HG03520 (cell line): Measurements from ENCODE around the gene DNAJB8.

Experiments used
- ATAC-seq: cut with Tn5 transposase; IDR thresholded peaks from one replicate; pipeline ENCODE4 v1.9.1; 2021; ENCODE audit warnings: mild to moderate bottlenecking, moderate library complexity; ENCODE audit not compliant: unreplicated experiment

DNAJB8 gene

DNA sequence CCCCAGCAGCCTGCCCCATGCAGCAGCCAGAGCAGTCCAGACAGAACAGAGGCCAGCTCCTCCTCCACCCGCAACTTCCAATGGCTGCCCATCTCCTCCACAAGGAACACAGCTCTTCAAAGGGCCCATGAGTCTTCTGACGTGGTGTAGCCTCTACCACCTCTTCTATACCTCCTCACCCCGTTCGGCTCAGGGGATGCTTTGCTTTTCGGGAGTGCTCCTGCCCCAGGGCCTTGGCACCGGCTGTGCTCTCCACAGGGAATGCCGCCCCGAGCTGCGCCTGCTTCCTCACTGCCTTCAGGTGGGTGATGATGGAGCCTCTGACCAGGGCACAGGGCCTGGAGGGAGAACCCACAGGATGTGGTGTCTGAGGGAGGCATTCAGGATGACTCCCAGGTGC, 14.6 kb downstream of the DNAJB8 start:
- no peak for ATAC-seq

DNA sequence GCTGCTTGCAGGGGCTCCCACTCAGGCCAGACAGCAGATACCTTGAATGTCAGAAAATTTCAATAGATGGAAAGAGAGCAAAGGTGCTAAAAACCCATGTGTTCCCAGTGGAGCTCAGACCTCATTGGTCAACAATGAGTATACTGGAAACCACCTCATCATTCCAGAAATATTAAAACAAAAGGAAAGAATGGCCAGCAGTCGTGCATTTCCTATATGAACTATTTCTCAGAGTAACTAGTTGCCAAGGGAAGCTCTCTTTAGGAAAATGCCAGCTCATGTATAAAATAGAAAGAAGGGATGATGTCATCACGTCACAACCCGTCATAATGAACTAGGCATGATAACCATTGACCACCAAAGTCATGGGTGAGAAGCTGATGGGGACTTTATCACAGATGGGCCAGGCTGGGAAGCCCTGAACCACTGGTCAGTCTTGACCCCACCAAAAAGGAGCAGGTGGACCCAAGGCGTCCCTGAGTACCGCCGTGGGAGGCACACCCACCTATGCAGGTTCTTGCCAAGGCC, 17.5 kb downstream of the DNAJB8 start:
- no peak for ATAC-seq

DNA sequence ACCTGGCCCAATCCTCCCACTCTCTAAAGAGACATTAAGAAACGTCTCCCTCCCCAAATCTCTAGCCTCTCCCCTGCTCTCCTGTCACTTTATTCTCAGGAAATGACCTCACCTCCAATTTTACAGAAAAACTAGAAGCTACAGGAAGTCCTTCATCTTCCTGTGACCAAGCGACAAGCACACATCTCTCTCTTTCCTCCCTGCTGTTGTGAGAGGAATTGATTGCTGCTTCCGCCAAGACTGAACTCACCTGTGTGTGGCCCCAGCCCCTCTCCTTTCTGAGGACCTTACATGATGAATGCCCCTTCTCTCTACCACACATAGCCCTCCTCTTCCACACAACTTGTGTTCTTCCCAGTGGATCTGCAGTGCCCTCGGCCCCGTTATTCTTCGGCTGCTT, 18.2 kb downstream of the DNAJB8 start:
- no peak for ATAC-seq

DNA sequence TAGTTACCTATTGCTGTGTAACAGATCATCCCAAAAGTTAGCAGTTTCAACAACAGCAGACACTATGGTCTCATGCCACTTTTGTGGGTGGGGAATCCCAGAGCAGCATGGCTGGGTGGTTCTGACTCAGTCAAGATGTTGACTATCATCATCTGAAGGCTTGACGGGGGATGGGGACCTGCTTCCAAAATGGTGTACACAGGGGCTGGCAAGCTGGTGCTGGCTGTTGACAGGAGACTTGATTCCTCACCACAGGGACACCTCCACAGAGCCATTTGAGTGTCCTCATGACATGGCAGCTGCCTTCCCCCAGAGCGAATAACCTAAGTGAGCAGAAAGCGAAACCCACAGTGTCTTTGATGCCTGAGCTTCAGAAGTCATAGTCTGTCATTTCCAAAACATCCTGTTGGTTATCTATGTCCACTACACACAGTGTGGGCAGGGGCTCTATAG, 19.1 kb downstream of the DNAJB8 start:
- no peak for ATAC-seq

DNA sequence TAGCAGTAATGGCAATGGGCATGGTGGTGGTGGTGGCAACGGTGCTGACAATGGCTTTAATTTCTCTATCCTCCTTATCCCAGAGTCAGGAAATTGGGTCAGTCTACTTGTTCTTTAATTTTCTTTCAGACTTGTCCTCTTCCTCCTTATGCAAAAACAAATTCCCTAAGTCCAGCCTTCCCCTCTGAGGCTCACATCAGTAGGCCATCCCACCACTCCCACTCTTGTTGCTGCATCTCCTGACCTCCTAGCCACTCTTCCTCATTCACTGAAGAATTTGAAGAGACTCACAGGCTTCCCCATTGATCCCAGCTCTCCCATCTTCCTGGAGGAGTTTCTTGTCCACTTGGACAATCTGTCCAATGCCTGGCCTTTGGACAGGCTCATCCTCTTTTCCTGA, 19.9 kb downstream of the DNAJB8 start:
- no peak for ATAC-seq

DNA sequence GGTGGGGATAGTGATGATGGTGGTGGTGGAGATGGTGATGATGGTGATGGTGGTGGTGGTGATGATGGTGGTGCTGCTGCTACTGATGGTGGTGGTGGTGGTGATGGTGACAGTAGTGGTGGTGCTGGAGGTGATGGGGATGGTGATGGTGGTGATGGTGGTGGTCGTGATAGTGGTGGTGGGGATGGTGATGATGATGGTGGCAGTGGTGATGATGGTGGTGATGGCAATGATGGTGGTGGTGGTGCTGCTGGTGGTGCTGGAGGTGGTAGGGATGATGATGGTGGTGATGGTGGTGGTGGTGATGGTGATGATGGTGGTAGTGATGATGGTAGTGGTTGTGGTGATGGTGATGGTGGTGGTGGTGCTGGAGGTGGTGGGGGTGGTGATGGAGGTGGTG, 21.3 kb downstream of the DNAJB8 start:
- no peak for ATAC-seq

DNA sequence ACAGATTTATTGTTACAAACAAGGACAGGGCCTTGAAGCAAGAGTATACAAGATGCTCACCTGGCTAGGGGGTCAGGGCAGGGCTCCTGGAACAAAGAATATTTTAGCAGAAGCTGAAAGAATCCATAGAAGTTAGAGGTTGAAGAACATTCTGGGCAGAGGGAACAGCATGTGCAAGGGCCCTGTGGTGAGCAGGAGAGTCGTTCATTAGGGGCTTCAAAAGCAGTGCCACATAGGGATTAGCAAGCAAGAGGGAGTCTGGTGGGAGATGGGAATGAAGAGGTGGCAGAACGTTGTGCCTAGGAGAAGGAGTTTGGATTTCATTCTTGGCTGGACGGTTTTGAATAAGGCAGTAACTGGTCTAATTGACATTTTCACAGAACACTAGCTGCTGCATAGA, 22.9 kb downstream of the DNAJB8 start:
- no peak for ATAC-seq

DNA sequence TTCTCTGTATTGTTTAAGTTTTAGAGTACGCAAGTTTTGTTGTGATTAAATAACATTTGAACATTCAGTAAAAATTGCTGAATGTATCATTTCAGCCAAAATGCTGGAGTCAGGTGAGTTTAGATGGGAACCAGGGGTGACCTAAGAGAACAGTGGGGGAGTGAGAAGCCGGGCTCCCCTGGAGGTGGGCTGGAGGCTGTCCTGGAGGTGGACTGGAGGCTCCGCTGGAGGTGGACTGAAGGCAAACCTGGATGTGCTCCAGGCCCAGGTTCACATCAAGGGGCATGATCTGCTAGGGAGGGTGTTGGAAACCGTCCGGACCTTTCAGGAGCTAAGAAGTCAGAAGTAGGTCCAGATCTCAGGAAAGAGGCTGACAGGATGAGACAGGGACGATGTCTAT, 23.7 kb downstream of the DNAJB8 start:
- ATAC-seq, result no peak

DNA sequence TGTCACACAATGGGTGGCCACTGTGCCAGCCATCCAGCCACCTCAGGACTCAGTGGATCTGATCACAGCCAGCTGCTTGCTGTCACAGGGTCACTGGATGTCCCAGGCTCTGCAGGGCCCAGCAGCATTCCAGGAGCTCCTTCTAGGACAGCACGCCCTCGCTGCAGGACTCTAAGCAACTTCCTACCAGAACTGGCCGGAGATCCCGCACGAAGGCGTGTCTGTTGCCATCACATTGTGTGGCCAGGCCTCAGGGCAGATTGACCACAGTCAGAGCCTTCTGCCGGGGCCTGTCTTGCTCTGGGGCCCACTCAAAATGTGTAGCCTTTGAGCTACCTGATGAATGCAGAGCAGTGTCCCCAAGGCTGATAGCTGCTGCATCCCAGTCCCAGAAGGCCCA, 24.6 kb downstream of the DNAJB8 start:
- ATAC-seq, result no peak

DNA sequence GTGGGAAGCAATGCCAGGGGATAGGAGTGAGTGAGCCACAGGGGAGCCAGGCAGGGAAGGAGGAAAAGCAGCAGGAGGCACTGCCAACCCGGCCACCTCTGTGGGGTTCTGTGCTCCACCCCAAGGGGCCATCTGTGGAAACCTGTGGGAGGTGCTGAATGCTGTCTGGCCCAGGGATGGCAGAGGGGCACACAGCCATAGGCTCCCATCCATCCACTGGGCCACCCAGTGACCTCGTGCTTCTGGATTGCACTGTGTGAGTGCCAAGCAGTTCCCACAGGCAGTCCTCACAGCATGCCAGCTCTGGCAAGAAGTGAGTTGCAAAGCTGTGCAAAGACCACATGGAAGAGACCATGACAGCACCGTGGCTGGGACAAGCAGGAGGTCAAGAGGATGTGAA, 27.5 kb downstream of the DNAJB8 start:
- ATAC-seq, result no peak

DNA sequence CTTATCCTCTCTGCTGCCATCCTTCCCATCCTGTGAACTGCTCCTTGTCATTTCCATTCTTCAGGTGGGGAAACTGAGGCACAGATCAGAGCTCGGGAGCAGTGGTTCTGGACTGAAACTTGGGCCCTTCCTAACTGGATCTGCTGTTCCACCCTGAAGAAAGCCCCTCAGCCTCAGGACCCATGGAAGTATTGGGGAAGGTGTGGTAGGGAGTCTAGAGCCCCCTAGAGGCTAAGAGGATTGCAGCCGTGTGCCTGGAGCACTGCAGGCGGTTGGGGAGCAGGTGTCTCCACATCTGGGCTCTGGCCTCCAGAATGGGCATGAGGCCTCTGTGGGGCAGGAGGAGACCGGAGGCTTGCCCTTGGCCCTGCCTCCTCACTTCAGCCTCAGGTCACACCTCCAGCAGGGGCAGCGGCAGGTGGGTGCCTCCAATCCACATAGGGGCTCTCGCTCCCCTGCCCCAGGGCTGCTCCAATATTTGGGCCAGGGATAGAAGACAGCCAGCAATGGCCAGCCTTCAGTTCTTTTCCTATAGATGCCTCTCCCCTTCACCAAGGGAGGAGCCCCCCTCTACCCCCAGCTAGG, 28.1 kb downstream of the DNAJB8 start:
- no peak for ATAC-seq

DNA sequence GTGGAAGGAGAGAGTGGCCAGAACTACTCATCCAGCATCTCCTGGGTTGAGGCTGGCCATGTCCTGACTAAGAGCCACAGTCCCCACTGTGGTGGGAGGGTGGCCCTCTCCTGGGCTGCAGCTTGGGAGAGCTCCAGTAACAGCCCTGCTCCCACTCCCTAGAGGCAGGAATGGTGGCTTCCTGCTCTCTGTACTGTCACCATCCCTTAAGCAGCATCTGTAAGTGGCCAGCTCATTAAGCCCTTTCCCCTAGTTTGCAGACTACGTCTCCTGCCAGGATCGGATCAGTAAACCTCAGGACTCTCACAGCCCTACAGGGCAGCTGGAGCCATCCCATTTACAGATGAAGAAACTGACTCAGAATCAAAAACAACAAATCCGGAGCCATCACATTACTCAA, 30.5 kb downstream of the DNAJB8 start:
- no peak for ATAC-seq

DNA sequence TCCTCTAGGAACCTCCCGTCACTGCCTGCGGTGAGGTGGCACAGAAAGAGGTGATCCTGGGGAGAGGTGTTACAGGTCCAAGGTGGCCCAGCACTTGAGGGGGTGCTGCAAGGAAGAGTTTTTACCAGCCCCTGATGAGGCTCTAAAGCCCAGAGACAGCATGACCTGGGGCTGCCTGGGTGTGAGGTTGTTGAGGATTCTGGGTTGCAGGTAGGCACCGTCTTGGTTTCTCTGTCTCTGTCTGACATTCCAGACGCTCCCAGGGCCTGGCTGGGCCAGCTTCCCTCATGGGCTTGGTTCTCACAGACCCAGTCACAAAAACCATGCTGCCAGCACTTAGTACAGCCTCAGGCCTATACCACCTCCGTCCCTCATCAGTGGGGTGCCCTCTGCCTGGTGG, 31.1 kb downstream of the DNAJB8 start:
- ATAC-seq, result no peak

DNA sequence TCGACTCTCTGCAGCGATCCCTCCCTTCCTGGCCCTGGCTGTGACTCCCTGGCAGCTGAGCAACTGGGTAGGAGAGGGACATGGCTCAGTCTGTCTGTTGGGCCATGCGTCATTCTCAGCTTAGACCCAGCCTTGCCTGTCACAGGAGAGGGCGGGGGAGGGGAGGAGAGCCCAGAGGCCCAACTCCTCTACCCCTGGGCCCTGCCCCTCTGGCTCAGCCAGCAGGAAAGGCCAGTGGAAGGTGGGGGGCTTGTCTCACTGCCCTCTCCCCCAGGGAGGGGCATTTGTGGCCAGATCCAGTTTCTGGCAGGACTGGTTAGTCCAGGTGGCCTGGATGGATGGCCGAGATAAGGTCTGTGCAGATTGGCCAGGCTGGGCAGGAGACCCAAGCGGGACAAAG, 31.6 kb downstream of the DNAJB8 start:
- no peak for ATAC-seq

DNA sequence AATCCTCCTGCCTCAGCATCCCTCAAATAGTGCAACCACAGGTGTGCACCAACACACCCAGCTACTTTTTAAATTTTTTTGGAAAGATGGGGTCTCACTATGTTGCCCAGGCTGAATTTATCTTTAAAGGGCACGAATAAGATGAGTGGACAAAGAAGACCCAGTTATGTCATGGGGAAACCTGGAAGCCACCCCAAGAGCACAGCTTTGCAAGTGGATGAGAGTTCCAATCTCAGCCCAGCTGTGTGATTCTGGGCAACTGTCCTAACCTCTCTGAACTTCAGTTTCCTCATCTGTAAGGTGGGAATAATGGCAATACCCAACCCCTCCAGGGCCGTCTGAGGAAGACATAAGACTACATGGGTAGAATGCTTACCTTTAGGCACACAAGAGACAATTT, 32.2 kb downstream of the DNAJB8 start:
- ATAC-seq, result no peak

DNA sequence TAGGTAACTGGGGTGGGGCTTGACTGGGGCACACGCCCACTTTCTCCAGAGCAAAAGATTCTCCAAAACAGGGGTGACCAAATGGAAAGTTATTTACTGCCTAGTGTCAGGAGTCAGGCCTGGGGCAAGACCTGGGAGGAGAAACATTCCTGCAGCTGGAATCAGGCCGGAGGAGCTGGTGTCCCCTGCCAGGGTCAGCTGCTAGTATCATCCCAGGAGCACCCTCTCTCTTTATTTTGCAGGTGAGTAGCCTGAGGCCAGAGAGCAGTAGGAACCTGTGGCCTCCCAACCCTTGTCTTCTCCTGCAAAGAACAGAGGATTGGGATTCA, 32.9 kb downstream of the DNAJB8 start:
- ATAC-seq, result no peak

DNA sequence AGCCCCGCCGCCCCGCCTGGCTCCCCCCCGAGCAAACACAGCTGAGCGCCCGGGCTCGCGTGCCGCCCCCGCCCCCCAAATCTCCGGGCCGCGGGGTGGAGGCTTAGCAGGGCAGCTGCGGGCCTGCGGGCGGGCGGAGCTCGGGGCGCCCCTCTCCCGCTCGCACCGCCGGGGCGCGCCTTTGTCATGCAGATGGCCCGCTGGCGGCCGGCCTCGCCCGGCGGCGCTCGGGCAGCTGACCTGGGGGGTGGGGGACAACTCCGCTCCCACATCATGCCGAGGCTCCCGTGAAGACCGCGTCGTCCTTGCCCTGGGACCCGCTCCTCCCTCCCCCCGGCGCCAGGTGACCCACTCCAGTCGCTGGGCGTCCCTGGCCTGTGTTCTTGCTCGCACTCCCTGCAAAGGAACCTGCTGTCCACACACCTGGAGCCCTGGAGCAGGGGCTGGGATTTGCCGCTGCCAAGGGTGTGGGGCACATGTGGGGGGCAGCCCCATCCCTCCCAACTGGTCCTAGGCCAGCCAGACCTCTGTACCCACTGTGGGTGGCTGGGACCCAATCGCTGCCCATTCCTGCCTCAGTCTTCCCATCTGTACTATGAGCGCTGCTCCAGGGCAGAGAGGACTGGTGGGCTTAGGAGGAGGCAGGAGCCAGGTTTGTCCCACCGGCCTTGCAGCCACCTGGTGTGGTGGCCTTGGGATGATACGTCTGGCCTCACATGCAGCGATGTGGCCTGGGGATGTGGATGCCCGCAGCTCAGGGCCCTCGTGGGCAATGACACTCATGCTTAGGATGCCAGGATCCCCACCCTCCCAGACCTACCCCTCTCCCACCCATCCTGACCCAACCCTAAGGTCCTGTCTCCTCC, 33.5 kb downstream of the DNAJB8 start:
- no peak for ATAC-seq

DNA sequence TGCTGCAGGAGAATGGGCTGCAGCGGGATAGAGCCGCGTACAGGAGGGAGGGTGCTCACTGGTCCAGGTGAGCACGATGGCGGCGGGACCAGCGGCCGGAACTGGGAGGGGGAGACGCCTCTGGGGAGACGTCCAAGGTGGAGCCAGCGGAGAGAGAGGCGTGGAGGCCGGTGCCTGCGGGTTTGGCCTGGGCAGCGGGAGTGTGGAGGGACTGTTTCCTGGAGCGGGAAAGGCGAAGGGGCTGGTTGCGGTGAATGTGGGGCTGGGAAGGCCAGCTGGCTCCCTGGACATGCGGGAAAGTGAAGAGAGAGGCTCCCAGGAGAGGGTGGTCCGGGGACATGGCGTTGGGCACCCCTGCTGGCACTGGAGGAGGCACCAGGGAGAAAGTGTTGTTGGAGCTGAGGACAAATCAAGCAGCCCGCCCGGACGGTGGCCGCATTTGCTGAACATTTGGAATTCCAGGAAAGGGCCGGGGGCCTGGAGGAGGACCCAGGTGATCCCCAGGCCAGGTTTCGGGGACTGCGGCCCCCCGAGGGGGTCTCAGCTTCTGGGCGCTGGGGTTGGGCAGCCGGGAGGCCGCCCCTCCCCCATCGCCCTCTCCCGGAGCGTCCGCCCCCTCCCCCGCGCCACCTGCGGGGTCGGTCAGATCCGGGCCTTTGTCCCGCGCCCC, 34.3 kb downstream of the DNAJB8 start:
- ATAC-seq, result no peak

DNA sequence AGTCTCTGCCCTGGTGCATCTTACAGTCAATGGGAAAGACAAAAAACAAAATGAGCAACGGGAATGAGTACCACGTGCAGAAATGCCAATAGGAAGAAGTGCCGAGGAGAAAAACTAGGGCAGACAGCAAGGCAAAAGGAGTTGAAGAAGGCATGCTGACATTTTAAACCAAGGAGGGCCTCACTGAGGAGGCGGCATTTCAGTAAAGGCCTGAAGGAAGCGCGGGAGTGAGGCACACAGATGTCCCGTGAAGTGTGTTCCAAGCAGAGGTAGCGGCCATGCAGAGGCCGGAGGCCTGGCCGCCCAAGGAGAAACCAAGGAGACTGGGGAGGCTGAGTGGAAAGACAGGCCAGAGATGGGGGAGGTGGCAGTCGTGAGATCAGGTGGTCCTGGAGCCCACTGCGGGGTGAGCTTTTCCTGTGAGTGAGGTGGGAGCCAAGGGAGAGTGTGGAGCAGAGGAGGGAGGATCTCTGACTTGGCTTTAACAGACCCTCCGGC, 34.8 kb downstream of the DNAJB8 start:
- no peak for ATAC-seq

DNA sequence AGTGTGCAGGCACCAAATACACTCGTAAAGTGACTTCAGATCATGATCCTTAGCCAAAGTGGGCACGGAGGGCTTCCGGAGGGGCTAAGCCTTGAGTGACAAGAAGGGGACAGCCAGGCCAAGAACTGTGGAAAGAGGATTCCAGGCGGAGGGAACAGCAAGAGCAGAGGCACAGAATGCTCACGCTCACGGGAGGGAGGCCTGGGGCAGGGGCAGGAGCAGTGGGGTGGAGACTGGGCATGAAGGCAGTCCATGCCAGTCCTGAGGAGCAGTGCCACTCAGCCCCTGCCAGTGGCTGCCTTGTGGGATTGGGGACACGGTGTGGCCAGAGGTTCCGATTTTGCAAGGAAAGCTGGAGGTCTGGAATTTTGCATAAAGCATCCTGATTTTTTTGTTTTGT, 36.0 kb downstream of the DNAJB8 start:
- ATAC-seq, result no peak

DNA sequence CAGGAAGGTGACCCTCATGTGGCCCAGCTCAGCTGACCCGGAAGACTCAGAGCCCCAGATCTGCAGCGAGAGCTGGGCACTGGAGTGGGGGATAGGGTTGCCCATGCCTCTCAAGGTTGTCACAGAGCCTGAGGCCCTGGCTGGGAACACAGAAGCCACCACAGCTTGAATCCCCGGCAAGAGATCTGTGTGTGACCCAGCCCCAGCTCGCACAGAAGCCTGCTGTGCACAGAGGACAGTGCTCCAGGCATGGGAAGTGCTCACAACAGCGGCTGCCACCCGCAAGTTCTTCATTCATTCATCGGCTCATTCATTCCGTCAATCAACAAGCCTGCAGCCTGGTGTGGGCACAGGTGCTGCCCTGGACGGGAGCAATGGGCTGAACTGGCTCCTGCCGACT, 36.4 kb downstream of the DNAJB8 start:
- ATAC-seq, result no peak

DNA sequence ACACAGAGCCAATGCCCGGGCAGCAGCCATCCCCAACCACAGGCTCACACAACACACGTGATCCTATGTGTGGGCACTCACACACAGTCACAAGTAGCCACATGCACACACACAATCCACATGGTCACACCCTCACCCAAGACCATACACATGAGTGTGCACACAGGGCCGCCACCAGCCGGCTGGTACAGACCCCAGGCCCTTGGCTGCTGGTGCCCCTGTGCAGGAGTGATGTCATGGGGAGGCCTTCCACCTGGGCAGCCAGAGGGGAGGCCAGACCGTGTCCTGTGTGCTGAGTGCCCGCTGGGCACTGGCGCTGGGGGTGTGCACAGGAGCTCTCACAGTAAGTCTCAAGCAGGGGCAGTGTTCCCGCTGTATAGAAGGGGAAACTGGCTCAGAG, 36.9 kb downstream of the DNAJB8 start:
- ATAC-seq, result no peak
